PC-9 (cell line): ENCODE measurements around the gene TBC1D3B. TPM values are rescaled to one million over a fixed set of nuclear protein-coding genes. Genes with fewer than 3 reads are reported as not detected.

Source experiments
- BruUV-seq: library from RNA; stranded (reverse); fragments of 400-500 nt; replicated peaks from 2 replicates; lab custom pipeline; 2021; lab: Mats Ljungman, UMichigan
- CTCF ChIA-PET: fragments of 300-600 bp; sonication (Branson Sonifier 250); formaldehyde crosslinking; loops from one replicate; lab custom pipeline; 2022; ENCODE audit warnings: antibody characterized with exemption; lab: Charles Lee
- POLR2A ChIA-PET: fragments of 300-600 bp; sonication (Branson Sonifier 250); formaldehyde crosslinking; loops from one replicate; lab custom pipeline; 2022; ENCODE audit warnings: antibody characterized with exemption; ENCODE audit not compliant: unreplicated experiment; lab: Charles Lee
- DNase-seq, 2 experiments: peaks; one replicate each; pipeline versions ENCODE4 v3.0.0 to v3.0.0-alpha.2; 2015 to 2022; ENCODE audit warnings: mixed read lengths in 1 of 2
- H2AFZ ChIP-seq: fragments of 200-600 bp; sonication (generic); 2 replicates; pipeline ENCODE4 v1.8.1; 2017; ENCODE audit warnings: antibody characterized with exemption
- H3F3A ChIP-seq: fragments of 200-600 bp; sonication (generic); 2 replicates; pipeline ENCODE4 v1.8.1; 2017; ENCODE audit warnings: antibody characterized with exemption, mild to moderate bottlenecking, low read depth; ENCODE audit not compliant: insufficient read depth
- H3K27ac ChIP-seq: fragments of 200-600 bp; sonication (generic); 2 replicates; pipeline ENCODE4 v1.6.1; 2016; ENCODE audit warnings: mixed run types
- H3K27me3 ChIP-seq: fragments of 200-600 bp; sonication (generic); 2 replicates; pipeline ENCODE4 v1.6.1; 2016; ENCODE audit warnings: low read depth, mixed run types; ENCODE audit not compliant: insufficient read depth
- H3K36me3 ChIP-seq: fragments of 200-600 bp; sonication (generic); 2 replicates; pipeline ENCODE4 v1.6.1; 2016; ENCODE audit warnings: low read depth, mixed run types
- H3K4me1 ChIP-seq: fragments of 200-600 bp; sonication (generic); replicated peaks from 2 replicates; pipeline ENCODE4 v1.6.1; 2016; ENCODE audit warnings: mixed run types; ENCODE audit not compliant: insufficient read depth
- H3K4me2 ChIP-seq: fragments of 200-600 bp; sonication (generic); 2 replicates; pipeline ENCODE4 v1.6.1; 2017; ENCODE audit warnings: mixed run types
- H3K4me3 ChIP-seq: fragments of 200-600 bp; sonication (generic); 2 replicates; pipeline ENCODE4 v1.6.1; 2016; ENCODE audit warnings: mixed run types
- H3K79me2 ChIP-seq: fragments of 200-600 bp; sonication (generic); 2 replicates; pipeline ENCODE4 v1.6.1; 2017; ENCODE audit warnings: low read depth, mixed run types
- H3K9me2 ChIP-seq: fragments of 200-600 bp; sonication (generic); 2 replicates; pipeline ENCODE4 v1.8.1; 2017; ENCODE audit warnings: mild to moderate bottlenecking; ENCODE audit not compliant: insufficient read depth
- H3K9me3 ChIP-seq: fragments of 200-600 bp; sonication (generic); 2 replicates; pipeline ENCODE4 v1.8.1; 2016; ENCODE audit warnings: low read depth; ENCODE audit not compliant: insufficient read depth
- H4K20me1 ChIP-seq: fragments of 200-600 bp; sonication (generic); 2 replicates; pipeline ENCODE4 v1.8.1; 2017; ENCODE audit not compliant: insufficient read depth
- EZH2 ChIP-seq: fragments of 200-600 bp; sonication (generic); IDR thresholded peaks from 2 replicates; pipeline ENCODE4 v1.8.0; 2017; ENCODE audit warnings: antibody characterized with exemption, low read depth
- intact Hi-C: fragments of 100-400 bp; cut with micrococcal nuclease; formaldehyde crosslinking; loops from one replicate; pipeline ENCODE4 v1.10.0; 2022; ENCODE audit not compliant: unreplicated experiment
- total RNA-seq: library from RNA; stranded (reverse); gene quantifications from 2 replicates; pipeline ENCODE4 v1.2.3, GENCODE V29; 2021
- TF ChIP-seq, protein P1 (sequence below): fragments of 200-600 bp; sonication (generic); conservative IDR thresholded peaks from 2 replicates; pipeline ENCODE4 v1.6.1; 2017; ENCODE audit warnings: mixed run types, antibody characterized with exemption, mild to moderate bottlenecking, moderate library complexity

The TBC1D3B gene
- total RNA-seq, 1 experiment from 2014 or later, result 13.8 TPM

DNA sequence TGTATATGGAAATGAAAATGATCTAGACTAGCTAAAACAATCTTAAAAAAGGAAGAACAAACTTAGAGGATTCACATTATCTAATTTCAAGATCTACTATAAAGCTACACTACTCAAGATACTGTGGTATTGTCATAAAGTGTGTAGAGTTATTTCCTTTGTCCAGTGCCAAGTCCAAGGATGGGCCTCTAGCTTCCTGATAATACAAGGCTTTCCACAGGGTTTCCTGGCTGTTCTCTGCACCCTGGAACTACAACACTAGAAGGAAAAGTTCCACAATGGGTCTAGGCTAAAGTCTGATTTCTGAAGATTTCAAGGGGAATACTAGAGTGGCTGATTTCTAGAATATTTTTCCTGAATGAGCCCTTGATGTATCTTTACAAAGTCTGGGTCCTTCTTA lies 34.2 kb downstream of the TBC1D3B start:
- Histone ChIP-seq H3K4me1 (no peaks in the 10 kb centered on the region), H2AFZ (no peak overlapping the region), H3K27ac (no peak overlapping the region), H3F3A (no peaks in the 10 kb centered on the region), H3K4me3 (no peak overlapping the region), H3K9me3 (no peaks in the 10 kb centered on the region), H4K20me1 (no peaks in the 10 kb centered on the region), H3K4me2 (no peak overlapping the region), H3K27me3 (peaks cover 58% of the 10 kb centered on the region), H3K36me3 (no peaks in the 10 kb centered on the region), H3K9me2 (no peaks in the 10 kb centered on the region), H3K79me2 (no peaks in the 10 kb centered on the region)
- BruUV-seq, result no TSS peak
- ChIA-PET POLR2A (no interaction called here), CTCF (no interaction called here)
- no peak for DNase-seq
- intact Hi-C loops, result no loop called here
- no peak for TF ChIP-seq EZH2
- TF ChIP-seq, protein P1, sequence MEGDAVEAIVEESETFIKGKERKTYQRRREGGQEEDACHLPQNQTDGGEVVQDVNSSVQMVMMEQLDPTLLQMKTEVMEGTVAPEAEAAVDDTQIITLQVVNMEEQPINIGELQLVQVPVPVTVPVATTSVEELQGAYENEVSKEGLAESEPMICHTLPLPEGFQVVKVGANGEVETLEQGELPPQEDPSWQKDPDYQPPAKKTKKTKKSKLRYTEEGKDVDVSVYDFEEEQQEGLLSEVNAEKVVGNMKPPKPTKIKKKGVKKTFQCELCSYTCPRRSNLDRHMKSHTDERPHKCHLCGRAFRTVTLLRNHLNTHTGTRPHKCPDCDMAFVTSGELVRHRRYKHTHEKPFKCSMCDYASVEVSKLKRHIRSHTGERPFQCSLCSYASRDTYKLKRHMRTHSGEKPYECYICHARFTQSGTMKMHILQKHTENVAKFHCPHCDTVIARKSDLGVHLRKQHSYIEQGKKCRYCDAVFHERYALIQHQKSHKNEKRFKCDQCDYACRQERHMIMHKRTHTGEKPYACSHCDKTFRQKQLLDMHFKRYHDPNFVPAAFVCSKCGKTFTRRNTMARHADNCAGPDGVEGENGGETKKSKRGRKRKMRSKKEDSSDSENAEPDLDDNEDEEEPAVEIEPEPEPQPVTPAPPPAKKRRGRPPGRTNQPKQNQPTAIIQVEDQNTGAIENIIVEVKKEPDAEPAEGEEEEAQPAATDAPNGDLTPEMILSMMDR, result no peak

- H3K27me3 ChIP-seq, result peaks cover 45% of the 10 kb centered on the region
- H3K4me1 ChIP-seq, result no peaks in the 10 kb centered on the region
- no peak overlapping the region for H3K27ac ChIP-seq
- no peaks in the 10 kb centered on the region for H3F3A ChIP-seq
- no peak overlapping the region for H2AFZ ChIP-seq
- DNase-seq, result no peak
- no peaks in the 10 kb centered on the region for H3K9me2 ChIP-seq
- BruUV-seq, result no TSS peak
- POLR2A ChIA-PET, result no interaction called here
- no peaks in the 10 kb centered on the region for H4K20me1 ChIP-seq
- intact Hi-C loops, result no loop called here
- no peaks in the 10 kb centered on the region for H3K9me3 ChIP-seq
- no peak overlapping the region for H3K4me3 ChIP-seq
- no peak overlapping the region for H3K4me2 ChIP-seq
- CTCF ChIA-PET, result no interaction called here
- TF ChIP-seq, protein P1, result no peak
- no peak for TF ChIP-seq EZH2
- no peaks in the 10 kb centered on the region for H3K36me3 ChIP-seq
- no peaks in the 10 kb centered on the region for H3K79me2 ChIP-seq
Observed at GRCh38 chr17:36136439-36136838, 40.0 kb downstream of the TBC1D3B start.

GRCh38 chr17:36136036-36136435 lies 40.4 kb downstream of the TBC1D3B start:
- Histone ChIP-seq H2AFZ (no peak overlapping the region), H3F3A (no peaks in the 10 kb centered on the region), H3K4me2 (no peak overlapping the region), H3K36me3 (no peaks in the 10 kb centered on the region), H3K4me1 (no peaks in the 10 kb centered on the region), H3K9me3 (no peaks in the 10 kb centered on the region), H3K27me3 (peaks cover 43% of the 10 kb centered on the region), H3K4me3 (no peak overlapping the region), H3K79me2 (no peaks in the 10 kb centered on the region), H3K27ac (no peak overlapping the region), H3K9me2 (no peaks in the 10 kb centered on the region), H4K20me1 (no peaks in the 10 kb centered on the region)
- no TSS peak for BruUV-seq
- TF ChIP-seq, protein P1, result no peak
- TF ChIP-seq EZH2, result no peak
- ChIA-PET CTCF (no interaction called here), POLR2A (no interaction called here)
- intact Hi-C loops, result no loop called here
- no peak for DNase-seq
